HepG2 (cell line): Measurements from ENCODE around the gene PPP1R13L. TPM values are rescaled to one million over a fixed set of nuclear protein-coding genes. Genes with fewer than 3 reads are reported as not detected.
A peak's percentile ranks its signal among the peaks of the same experiment; 100 is the strongest.

ENCODE experiments used
- ATAC-seq: fragments of 200-7000 bp; cut with Tn5 transposase; 3 replicates; pipeline ENCODE4 v1.9.1; 2020; ENCODE audit warnings: mild to moderate bottlenecking, moderate library complexity
- BruUV-seq: library from RNA; stranded (reverse); fragments of 400-500 nt; replicated peaks from 2 replicates; lab custom pipeline; 2021; lab: Mats Ljungman, UMichigan
- CTCF ChIA-PET: fragments of 300-600 bp; formaldehyde crosslinking; extraction: SDS; loops from one replicate; lab custom pipeline; 2021; ENCODE audit warnings: low total read pairs, inconsistent platforms, low intra/inter-chr PET ratio; lab: Yijun Ruan, JAX
- POLR2A ChIA-PET: fragments of 350-600 bp; sonication (Branson Sonifier 250); formaldehyde crosslinking; loops from one replicate; lab custom pipeline; 2020; ENCODE audit warnings: antibody characterized with exemption, inconsistent platforms; lab: Yijun Ruan, JAX
- DNase-seq: peaks from one replicate; pipeline ENCODE4 v3.0.0-alpha.2; 2015; ENCODE audit warnings: low spot score
- FAIRE-seq: peaks from 3 replicates; lab custom pipeline; 2011; peaks lifted over from hg19 to GRCh38; lab: Jason Lieb, UNC
- H2AFZ ChIP-seq: one replicate; pipeline ENCODE4 v1.6.1; 2011; ENCODE audit warnings: low read length, inconsistent platforms
- H3K27ac ChIP-seq: fragments of 300-600 bp; 3 replicates; pipeline ENCODE4 v1.8.0; 2011; ENCODE audit warnings: mixed run types, mild to moderate bottlenecking, mixed read lengths, low read length, inconsistent platforms; ENCODE audit not compliant: insufficient read depth; ENCODE audit errors: extremely low read length
- H3K27me3 ChIP-seq, 2 experiments: fragments of 200-600 bp in 1 of 2; 2 replicates in 1 of 2; 3 replicates in 1 of 2; pipeline versions ENCODE4 v1.6.0 to v1.8.0; 2011; ENCODE audit warnings: low read length in 2 of 2, mild to moderate bottlenecking in 2 of 2, moderate library complexity in 2 of 2, inconsistent platforms in 1 of 2; ENCODE audit not compliant: insufficient read depth in 2 of 2, control insufficient read depth in 1 of 2
- H3K36me3 ChIP-seq, 2 experiments: fragments of 200-600 bp in 1 of 2; replicated peaks in 1 of 2; 2 replicates in 1 of 2; 3 replicates in 1 of 2; pipeline versions ENCODE4 v1.5.1 to v1.8.0; 2011; ENCODE audit warnings: low read length in 2 of 2, inconsistent platforms in 1 of 2; ENCODE audit not compliant: insufficient read depth in 2 of 2, control insufficient read depth in 1 of 2
- H3K4me1 ChIP-seq: 2 replicates; pipeline ENCODE4 v1.5.1; 2012; ENCODE audit warnings: low read length, inconsistent platforms; ENCODE audit not compliant: insufficient read depth
- H3K4me2 ChIP-seq: 2 replicates; pipeline ENCODE4 v1.6.0; 2011; ENCODE audit warnings: low read depth, low read length, inconsistent platforms
- H3K4me3 ChIP-seq, 3 experiments: fragments of 200-600 bp in 1 of 3; sonication (generic), shearing (Covaris generic) in 1 of 3; replicated peaks in 1 of 3; 2 replicates each; pipeline ENCODE4 v1.5.1; 2011 to 2016; ENCODE audit warnings: low read length in 3 of 3, inconsistent platforms in 2 of 3, low read depth in 2 of 3, mild to moderate bottlenecking in 2 of 3, control low read depth in 1 of 3, mixed read lengths in 1 of 3; ENCODE audit not compliant: insufficient read depth in 1 of 3
- H3K79me2 ChIP-seq: one replicate; pipeline ENCODE4 v1.6.1; 2011; ENCODE audit warnings: low read length, inconsistent platforms; ENCODE audit not compliant: insufficient read depth
- H3K9ac ChIP-seq: 2 replicates; pipeline ENCODE4 v1.6.0; 2011; ENCODE audit warnings: mild to moderate bottlenecking, low read depth, low read length, inconsistent platforms; ENCODE audit not compliant: insufficient read depth
- H3K9me3 ChIP-seq: 2 replicates; pipeline ENCODE4 v1.5.1; 2012; ENCODE audit warnings: mild to moderate bottlenecking, low read length
- H4K20me1 ChIP-seq: 2 replicates; pipeline ENCODE4 v1.6.0; 2011; ENCODE audit warnings: inconsistent platforms, mild to moderate bottlenecking, low read length, moderate library complexity; ENCODE audit not compliant: insufficient read depth
- AGO2 ChIP-seq: fragments of 200-400 bp; formaldehyde crosslinking; optimal IDR thresholded peaks from 2 replicates; pipeline ENCODE3; 2017; ENCODE audit warnings: mild to moderate bottlenecking, low read depth, low read length, moderate library complexity
- MED1 ChIP-seq: sonication (generic); formaldehyde crosslinking; IDR thresholded peaks from 2 replicates; pipeline ENCODE4 v1.4.0; 2020; ENCODE audit warnings: missing genetic modification reagents
- PHB2 ChIP-seq: fragments of 450-650 bp; IDR thresholded peaks from 2 replicates; pipeline ENCODE4 v1.6.1; 2018; ENCODE audit not compliant: partially characterized antibody
- POLR2G ChIP-seq: fragments of 200-400 bp; formaldehyde crosslinking; IDR thresholded peaks from 2 replicates; pipeline ENCODE4 v1.6.1; 2018; ENCODE audit warnings: mild to moderate bottlenecking, low read depth, low read length, moderate library complexity
- RBFOX2 ChIP-seq: fragments of 200-400 bp; formaldehyde crosslinking; IDR thresholded peaks from 2 replicates; pipeline ENCODE4 v1.6.1; 2017; ENCODE audit warnings: low read depth, mild to moderate bottlenecking, low read length
- ZC3H13 ChIP-seq: sonication (generic); formaldehyde crosslinking; IDR thresholded peaks from 2 replicates; pipeline ENCODE4 v1.8.1; 2023; ENCODE audit warnings: mild to moderate bottlenecking, missing genetic modification reagents, moderate library complexity
- WGBS: methylation state at CpG from one replicate; pipeline ENCODE4 v1.1.6; 2017; ENCODE audit warnings: low lambda C conversion rate; 5-methylcytosine and 5-hydroxymethylcytosine counted together
- in situ Hi-C: cut with HindIII; loops from 2 replicates; pipeline ENCODE4 v1.10.0; 2017; ENCODE audit warnings: low pct_unique_long_range_greater_than_20kb; ENCODE audit not compliant: extremely low pct_ligation_motif_present
- intact Hi-C: fragments of 100-400 bp; cut with micrococcal nuclease; formaldehyde crosslinking; loops from one replicate; pipeline ENCODE4 v1.10.0; 2022; ENCODE audit not compliant: unreplicated experiment
- polyA plus RNA-seq, 8 experiments: library from polyadenylated mRNA; depleted of rRNA in 3 of 8; stranded (reverse) in 7 of 8; unstranded in 1 of 8; fragments of >200 nt; fragmentation: Illumina TruSeq in 4 of 8; extraction: Trizol in 4 of 8; gene quantifications; 2 replicates each; pipeline versions ENCODE4 v1.2.1 to v1.2.3, GENCODE V29; 2011 to 2016; ENCODE audit warnings: low read depth in 4 of 8, missing spikeins in 1 of 8, mixed read lengths in 1 of 8; ENCODE audit not compliant: insufficient read depth in 1 of 8
- total RNA-seq, 5 experiments: library from RNA; depleted of rRNA; stranded (reverse); fragments of >200 nt; fragmentation: Illumina TruSeq; extraction: Trizol; gene quantifications; 2 replicates each; pipeline ENCODE4 v1.2.3, GENCODE V29; 2016; ENCODE audit warnings: low read depth in 1 of 5
- TF ChIP-seq, protein P1 (sequence below): sonication (generic); formaldehyde crosslinking; IDR thresholded peaks from 2 replicates; pipeline ENCODE4 v1.5.0; 2020; ENCODE audit warnings: mild to moderate bottlenecking, missing genetic modification reagents, borderline replicate concordance

The PPP1R13L gene
- total and polyA plus RNA-seq, 2 of the 13 experiments (the other 11 are each of a cell fraction or from before 2014, with no cell fraction given) = 1.3 to 6.6 TPM

DNA sequence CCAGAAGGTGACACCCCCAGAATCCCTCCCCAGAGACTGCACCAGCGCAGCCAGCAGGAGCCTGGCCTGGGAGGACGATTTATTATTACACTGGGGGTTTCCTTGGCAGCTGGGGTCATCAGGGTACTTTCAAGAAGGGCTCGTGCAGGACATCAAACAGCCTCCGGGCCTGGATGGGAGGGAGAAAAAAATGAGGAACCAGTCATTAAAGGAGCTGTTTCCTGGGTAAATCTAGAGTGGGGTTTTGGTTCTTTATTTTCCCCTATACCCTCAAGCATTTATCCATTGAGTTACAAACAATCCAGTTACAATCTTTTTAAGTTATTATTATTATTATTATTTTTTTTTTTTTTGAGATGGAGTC is 4.7 kb upstream of the PPP1R13L start:
- BruUV-seq = no TSS peak
- WGBS = 97% methylated on average over 4 of the region's 4 CpGs
- POLR2A ChIA-PET = no interaction called here

DNA sequence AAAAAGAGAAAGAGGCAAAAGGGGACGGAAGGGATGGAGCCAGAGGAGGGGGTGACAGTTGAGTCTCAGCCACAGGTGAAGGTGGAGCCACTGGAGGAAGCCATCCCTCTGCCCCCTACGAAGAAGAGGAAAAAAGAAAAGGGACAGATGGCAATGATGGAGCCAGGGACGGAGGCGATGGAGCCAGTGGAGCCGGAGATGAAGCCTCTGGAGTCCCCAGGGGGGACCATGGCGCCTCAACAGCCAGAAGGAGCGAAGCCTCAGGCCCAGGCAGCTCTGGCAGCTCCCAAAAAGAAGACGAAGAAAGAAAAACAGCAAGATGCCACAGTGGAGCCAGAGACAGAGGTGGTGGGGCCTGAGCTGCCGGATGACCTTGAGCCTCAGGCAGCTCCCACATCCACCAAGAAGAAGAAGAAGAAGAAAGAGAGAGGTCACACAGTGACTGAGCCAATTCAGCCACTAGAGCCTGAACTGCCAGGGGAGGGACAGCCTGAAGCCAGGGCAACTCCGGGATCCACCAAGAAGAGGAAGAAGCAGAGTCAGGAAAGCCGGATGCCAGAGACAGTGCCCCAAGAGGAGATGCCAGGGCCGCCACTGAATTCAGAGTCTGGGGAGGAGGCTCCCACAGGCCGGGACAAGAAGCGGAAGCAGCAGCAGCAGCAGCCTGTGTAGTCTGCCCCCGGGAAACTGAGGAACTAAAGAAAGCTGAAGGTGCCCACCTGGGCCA is 4.1 kb upstream of the PPP1R13L start:
- no peaks in the 10 kb centered on the region for H4K20me1 ChIP-seq
- no peak overlapping the region for H3K4me2 ChIP-seq
- H3K27me3 ChIP-seq = no peaks in the 10 kb centered on the region; a peak in 1 of 5 replicates
- peaks cover 14% of the 10 kb centered on the region for H3K4me1 ChIP-seq
- no peaks in the 10 kb centered on the region for H3K9me3 ChIP-seq
- TF ChIP-seq, protein P1, sequence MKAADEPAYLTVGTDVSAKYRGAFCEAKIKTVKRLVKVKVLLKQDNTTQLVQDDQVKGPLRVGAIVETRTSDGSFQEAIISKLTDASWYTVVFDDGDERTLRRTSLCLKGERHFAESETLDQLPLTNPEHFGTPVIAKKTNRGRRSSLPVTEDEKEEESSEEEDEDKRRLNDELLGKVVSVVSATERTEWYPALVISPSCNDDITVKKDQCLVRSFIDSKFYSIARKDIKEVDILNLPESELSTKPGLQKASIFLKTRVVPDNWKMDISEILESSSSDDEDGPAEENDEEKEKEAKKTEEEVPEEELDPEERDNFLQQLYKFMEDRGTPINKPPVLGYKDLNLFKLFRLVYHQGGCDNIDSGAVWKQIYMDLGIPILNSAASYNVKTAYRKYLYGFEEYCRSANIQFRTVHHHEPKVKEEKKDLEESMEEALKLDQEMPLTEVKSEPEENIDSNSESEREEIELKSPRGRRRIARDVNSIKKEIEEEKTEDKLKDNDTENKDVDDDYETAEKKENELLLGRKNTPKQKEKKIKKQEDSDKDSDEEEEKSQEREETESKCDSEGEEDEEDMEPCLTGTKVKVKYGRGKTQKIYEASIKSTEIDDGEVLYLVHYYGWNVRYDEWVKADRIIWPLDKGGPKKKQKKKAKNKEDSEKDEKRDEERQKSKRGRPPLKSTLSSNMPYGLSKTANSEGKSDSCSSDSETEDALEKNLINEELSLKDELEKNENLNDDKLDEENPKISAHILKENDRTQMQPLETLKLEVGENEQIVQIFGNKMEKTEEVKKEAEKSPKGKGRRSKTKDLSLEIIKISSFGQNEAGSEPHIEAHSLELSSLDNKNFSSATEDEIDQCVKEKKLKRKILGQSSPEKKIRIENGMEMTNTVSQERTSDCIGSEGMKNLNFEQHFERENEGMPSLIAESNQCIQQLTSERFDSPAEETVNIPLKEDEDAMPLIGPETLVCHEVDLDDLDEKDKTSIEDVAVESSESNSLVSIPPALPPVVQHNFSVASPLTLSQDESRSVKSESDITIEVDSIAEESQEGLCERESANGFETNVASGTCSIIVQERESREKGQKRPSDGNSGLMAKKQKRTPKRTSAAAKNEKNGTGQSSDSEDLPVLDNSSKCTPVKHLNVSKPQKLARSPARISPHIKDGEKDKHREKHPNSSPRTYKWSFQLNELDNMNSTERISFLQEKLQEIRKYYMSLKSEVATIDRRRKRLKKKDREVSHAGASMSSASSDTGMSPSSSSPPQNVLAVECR = no peak
- TF ChIP-seq MED1 (CRISPR knock-in tag) = no peak
- TF ChIP-seq POLR2G = peak; percentile 40; the same call in 1 of the 2 replicates
- TF ChIP-seq AGO2 = peak; percentile 37
- 0 out of 2 replicates have a peak, but pooled peaks have one; percentile 44 for TF ChIP-seq ZC3H13 (CRISPR knock-in tag)
- 95% methylated on average over 15 of the region's 15 CpGs for WGBS
- intact Hi-C loops = no loop called here
- DNase-seq (no peak), ATAC-seq (no peak), FAIRE-seq (no peak)
- peaks cover 7 to 11% of the 10 kb centered on the region in 2 experiments; a peak in 3 of 5 replicates for H3K36me3 ChIP-seq
- BruUV-seq = TSS peak; percentile 51
- no peak overlapping the region for H2AFZ ChIP-seq
- ChIA-PET POLR2A (no interaction called here), CTCF (no interaction called here)
- no peak overlapping the region for H3K4me3 ChIP-seq
- H3K79me2 ChIP-seq = peaks cover 15% of the 10 kb centered on the region
- no peak overlapping the region for H3K9ac ChIP-seq
- no peak overlapping the region for H3K27ac ChIP-seq
- in situ Hi-C loops = no loop called here

More for the DNA sequence above, 4.7 kb upstream of the PPP1R13L start:
- CTCF ChIA-PET = no interaction called here
- TF ChIP-seq RBFOX2 (0 out of 2 replicates have a peak, but pooled peaks have one; percentile 30), AGO2 (peak; percentile 2), PHB2 (no peak)
- TF ChIP-seq, all 625 proteins: peak for 2
- ATAC-seq = no peak
- H3K4me3 ChIP-seq = no peak overlapping the region
- in situ Hi-C loops = no loop called here
- no peaks in the 10 kb centered on the region for H3K9me3 ChIP-seq
- no peak overlapping the region for H3K9ac ChIP-seq
- peaks cover 11% of the 10 kb centered on the region for H3K4me1 ChIP-seq
- no peaks in the 10 kb centered on the region for H4K20me1 ChIP-seq
- peaks cover 13% of the 10 kb centered on the region for H3K79me2 ChIP-seq
- intact Hi-C loops = no loop called here
- no peaks in the 10 kb centered on the region; a peak in 1 of 5 replicates for H3K27me3 ChIP-seq
- no peak overlapping the region for H3K27ac ChIP-seq
- FAIRE-seq = no peak
- H2AFZ ChIP-seq = no peak overlapping the region
- peaks cover 10 to 13% of the 10 kb centered on the region in 2 experiments; a peak in 4 of 5 replicates for H3K36me3 ChIP-seq
- DNase-seq = no peak
- H3K4me2 ChIP-seq = no peak overlapping the region
